Upper lobe of left lung (tissue), 4 donors: Measurements from ENCODE around the gene DENND5B.

Experiments
- EP300 ChIP-seq, 4 donors: sonication (generic); formaldehyde crosslinking; IDR thresholded peaks; one replicate each; pipeline ENCODE4 v1.5.1; 2017; ENCODE audit warnings: antibody characterized with exemption in 4 of 4, control low read depth in 2 of 4
- POLR2A ChIP-seq, 4 donors: fragments of 450-650 bp; IDR thresholded peaks; one replicate each; pipeline ENCODE4 v1.5.1; 2016 to 2017; ENCODE audit warnings: antibody characterized with exemption in 4 of 4, mild to moderate bottlenecking in 2 of 4
- TF ChIP-seq, protein P1 (sequence below), 6 experiments: fragments of 450-650 bp in 4 of 6; fragments of 200-600 bp in 2 of 6; sonication (generic) in 2 of 6; IDR thresholded peaks; one replicate each; pipeline ENCODE4 v1.5.1; 2016 to 2019; ENCODE audit warnings: antibody characterized with exemption in 6 of 6

DNA sequence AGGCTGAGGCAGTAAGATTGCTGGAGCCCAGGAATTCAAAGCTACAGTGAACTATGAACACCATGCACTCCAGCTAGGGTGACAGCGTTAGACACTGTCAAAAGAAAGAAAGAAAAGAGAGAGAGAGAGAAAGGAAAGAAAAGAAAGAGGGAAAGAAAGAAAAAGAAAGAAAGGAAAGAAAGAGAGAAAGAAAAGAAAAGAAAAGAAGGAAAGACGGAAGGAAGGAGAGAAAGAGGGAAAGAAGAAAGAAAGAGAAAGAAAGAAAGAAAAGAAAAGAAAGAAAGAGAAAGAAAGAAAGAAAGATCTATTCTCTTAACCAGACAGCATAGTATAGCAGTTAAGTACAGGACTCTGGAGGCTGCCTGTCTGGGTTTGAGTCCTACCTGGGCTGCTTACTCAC, 21.9 kb upstream of the DENND5B start:
- TF ChIP-seq EP300 (IDR thresholded peaks at IDR 0.05): no peak
- TF ChIP-seq, protein P1, sequence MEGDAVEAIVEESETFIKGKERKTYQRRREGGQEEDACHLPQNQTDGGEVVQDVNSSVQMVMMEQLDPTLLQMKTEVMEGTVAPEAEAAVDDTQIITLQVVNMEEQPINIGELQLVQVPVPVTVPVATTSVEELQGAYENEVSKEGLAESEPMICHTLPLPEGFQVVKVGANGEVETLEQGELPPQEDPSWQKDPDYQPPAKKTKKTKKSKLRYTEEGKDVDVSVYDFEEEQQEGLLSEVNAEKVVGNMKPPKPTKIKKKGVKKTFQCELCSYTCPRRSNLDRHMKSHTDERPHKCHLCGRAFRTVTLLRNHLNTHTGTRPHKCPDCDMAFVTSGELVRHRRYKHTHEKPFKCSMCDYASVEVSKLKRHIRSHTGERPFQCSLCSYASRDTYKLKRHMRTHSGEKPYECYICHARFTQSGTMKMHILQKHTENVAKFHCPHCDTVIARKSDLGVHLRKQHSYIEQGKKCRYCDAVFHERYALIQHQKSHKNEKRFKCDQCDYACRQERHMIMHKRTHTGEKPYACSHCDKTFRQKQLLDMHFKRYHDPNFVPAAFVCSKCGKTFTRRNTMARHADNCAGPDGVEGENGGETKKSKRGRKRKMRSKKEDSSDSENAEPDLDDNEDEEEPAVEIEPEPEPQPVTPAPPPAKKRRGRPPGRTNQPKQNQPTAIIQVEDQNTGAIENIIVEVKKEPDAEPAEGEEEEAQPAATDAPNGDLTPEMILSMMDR (IDR thresholded peaks at IDR 0.05): no peak
- no peak for TF ChIP-seq POLR2A (IDR thresholded peaks at IDR 0.05)
